NCI-H446 (cell line): ENCODE results near the gene C6orf15.

Experiments
- DNase-seq, 2 experiments: peaks; one replicate each; lab custom pipeline; 2025; lab: John Stamatoyannopoulos, UW

Gene C6orf15

DNA sequence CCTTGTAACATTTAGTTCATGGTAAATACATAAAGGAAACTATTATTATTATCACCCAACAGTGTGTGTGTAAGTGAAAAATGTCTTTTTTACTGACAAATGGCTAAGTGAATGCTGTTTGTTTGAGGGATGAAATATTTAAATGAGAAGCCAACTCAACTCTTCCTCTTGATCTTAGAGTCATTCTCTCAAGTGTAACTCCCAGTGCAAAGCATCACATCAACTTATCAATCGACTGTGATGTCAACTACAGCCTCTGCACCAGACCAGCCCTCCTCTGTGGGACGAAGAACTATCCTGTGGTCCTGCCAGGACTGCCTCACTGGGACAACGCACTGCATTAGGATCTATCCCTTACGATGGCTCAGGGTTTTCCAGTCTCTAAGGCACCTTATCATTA, 5.3 kb downstream of the C6orf15 start:
- DNase-seq = no peak

GRCh38 chr6:31103136-31103535, 9.2 kb downstream of the C6orf15 start:
- DNase-seq = no peak

DNA sequence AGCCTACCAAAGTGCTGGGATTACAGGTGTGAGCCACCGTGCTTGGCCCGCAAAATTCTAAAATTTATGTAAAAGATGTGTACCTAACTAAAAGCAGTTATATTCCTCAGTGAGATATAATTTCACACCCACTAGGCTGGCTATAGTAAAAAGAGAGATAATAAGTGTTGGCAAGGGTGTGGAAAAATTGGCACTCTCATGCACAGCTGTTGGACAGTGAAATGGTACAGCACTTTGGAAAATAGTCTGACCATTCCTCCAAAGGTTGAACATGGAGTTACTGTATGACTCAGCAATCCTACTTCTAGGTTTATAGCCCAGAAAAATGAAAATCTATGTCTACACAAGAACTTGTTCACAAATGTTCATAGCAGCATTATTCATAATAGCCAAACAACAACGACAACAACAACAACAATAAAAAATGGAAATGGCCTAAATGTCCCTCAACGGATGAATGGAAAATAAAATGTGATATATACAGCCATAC, 13.9 kb downstream of the C6orf15 start:
- no peak for DNase-seq

GRCh38 chr6:31096656-31097055, 15.7 kb downstream of the C6orf15 start:
- DNase-seq = no peak

GRCh38 chr6:31096215-31096614, 16.2 kb downstream of the C6orf15 start:
- no peak for DNase-seq

GRCh38 chr6:31094389-31094881, 17.9 kb downstream of the C6orf15 start:
- peak in 1 of 2 experiments; percentile 17 for DNase-seq

GRCh38 chr6:31092769-31093505, 19.4 kb downstream of the C6orf15 start:
- no peak for DNase-seq

DNA sequence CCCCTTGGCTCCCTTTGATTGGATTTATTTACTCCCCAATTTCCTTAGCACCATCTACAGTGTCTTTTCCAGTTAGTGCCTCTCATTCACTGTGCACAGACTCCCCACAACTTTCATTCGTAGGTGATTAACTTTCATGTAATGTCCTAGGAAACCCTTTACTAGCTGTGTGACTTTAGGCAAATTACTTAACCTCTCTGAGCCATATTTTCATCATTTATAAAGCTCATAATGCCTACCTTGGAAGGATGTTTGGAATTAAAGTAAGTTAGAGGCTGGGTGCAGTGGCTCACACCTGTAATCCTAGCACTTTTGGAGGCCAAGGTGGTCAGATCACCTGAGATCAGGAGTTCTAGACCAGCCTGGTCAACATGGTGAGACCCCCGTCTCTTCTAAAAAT, 20.1 kb downstream of the C6orf15 start:
- no peak for DNase-seq

DNA sequence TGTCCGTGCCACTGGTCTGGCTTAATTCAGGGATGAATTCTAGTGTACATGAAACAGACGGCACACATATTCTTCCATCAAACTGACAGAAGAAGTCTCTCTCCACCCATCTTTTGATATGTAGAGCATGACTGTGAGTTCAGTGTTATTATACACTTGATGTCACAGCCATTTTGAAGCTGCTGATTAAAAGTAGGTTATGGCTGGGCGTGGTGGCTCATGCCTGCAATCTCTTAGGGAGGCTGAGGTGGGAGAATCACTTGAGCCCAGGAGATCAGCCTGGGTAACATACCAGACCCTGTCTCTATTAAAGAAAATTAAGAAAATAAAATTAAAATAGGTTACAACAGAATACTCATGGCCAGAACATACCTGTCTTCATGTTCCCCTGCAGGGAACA, 20.7 kb downstream of the C6orf15 start:
- no peak for DNase-seq

GRCh38 chr6:31090973-31091364, 21.4 kb downstream of the C6orf15 start:
- DNase-seq = no peak

DNA sequence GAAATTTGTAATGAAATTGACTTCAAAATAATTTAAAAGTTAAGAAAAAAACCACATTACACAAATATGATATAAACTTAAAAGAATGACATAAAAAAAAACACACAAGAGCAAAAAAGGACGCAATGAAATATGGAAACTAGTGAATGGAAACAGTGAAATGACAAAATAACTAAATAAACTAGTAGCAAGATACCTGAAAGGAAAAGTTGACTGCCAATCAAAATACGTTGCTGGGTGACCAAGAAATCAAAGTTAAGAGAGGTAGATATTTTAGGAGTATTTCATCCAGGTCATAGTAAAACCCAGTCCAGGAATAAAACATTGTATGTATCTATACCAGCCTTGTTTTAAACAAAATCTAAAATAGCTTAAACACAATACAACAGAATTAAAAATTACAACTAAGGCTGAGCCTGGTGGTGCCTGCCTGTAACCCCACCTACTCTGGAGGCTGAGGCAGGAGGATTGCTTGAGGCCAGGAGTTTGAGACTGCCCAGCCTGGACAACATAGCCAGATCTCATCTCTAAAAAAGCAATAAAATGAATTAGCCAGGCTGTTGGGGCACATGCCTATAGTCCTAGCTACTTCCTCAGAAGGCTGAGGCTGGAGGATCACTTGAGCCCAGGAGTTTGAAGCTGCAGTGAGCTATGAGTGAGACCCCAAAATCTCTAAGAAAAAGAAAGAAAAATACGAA, 22.0 kb downstream of the C6orf15 start:
- DNase-seq = no peak

GRCh38 chr6:31087494-31088089, 24.8 kb downstream of the C6orf15 start:
- peak; percentile 70 to 89 for DNase-seq

- DNase-seq = no peak
These were observed 25.5 kb downstream of the C6orf15 start for GRCh38 chr6:31086788-31087440.

DNA sequence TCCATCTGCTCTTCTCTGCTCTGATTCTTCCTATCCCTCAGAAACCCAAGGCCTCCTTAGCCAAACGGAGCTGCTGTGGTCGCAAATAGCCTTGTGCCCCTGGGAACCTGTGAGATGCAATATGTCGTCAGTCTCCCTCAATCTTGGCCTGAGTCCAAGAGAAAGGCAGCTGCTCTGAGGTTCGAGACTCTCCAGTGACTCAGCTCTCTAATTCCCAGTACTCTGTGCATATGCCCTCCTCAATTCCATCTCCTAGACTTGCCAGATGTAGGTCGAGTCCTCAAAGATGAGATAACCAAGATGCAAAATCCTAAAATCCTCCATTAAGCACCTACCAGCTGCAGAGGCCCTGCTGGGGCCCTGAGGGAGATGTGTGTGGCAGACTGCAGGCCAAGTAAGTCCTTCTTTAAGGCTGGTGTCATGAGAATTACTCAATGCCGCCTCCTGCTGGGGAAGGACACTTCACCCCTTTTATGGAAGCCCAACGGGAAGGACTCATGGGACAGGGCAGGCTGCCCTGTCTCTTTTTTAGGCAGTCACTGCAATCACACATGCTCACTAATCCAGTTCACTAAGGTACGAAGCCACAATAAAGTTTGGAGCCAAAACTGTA, 28.5 kb downstream of the C6orf15 start:
- DNase-seq = peak in 1 of 2 experiments; percentile 59

- no peak for DNase-seq
These were observed 30.5 kb downstream of the C6orf15 start for GRCh38 chr6:31081872-31082271.

GRCh38 chr6:31079656-31080261, 32.6 kb downstream of the C6orf15 start:
- DNase-seq = peak; percentile 21 to 74

- no peak for DNase-seq
These were observed 35.8 kb downstream of the C6orf15 start for GRCh38 chr6:31076611-31077010.

GRCh38 chr6:31075528-31075927, 36.8 kb downstream of the C6orf15 start:
- no peak for DNase-seq

DNA sequence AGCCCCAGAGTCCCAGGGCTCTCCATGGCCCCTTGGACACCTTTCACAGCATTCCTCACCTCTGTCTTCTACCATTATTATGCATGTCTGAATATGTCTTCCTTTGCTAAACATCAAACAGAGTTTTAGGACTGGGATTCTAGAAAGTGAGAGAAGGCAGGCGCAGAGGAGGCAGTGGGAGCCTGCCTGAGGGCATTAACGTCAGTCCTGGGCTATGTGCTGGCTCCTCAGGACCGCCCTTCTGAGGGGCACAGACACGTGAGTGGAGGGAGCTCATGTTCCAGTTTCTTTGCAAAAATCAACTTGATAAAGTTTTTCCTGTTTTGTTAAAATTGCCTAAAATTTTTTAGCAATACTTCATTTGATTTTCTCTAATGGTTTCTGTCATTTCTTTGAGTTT, 38.0 kb downstream of the C6orf15 start:
- no peak for DNase-seq

GRCh38 chr6:31070711-31071197, 41.6 kb downstream of the C6orf15 start:
- peak in 1 of 2 experiments; percentile 23 for DNase-seq

DNA sequence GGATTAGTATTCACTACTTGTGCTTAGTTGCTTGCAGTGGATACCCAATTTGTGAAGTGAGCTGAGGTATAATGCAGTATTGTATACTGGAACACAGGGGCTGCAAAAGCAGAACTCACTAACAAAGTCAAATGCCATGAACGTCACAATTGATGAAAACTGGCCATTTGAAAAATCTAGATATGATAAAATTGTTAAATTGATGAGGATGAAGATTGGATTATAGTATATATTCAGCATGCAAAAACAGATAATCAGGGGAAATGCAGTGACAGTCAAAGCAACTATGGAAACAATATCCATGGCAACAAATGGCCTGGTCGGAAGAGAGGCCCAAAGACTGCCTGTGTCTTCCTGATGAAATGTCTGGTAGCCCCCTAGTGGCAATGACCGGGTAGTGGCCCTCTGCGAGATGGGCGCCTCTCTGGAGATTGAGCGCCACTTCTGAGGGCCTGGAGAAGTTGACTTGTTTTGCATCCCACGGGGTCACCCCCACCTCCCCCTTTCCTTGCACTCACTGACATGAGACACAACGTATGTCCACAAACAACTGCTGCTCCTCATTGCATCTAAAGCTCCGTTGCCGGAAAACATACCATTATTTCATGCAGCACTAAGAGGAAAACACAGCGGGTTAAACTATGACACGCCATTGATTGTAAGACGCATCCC, 43.6 kb downstream of the C6orf15 start:
- peak; percentile 69 to 82 for DNase-seq
